Measurements from ENCODE around the gene XPOT.

DNA sequence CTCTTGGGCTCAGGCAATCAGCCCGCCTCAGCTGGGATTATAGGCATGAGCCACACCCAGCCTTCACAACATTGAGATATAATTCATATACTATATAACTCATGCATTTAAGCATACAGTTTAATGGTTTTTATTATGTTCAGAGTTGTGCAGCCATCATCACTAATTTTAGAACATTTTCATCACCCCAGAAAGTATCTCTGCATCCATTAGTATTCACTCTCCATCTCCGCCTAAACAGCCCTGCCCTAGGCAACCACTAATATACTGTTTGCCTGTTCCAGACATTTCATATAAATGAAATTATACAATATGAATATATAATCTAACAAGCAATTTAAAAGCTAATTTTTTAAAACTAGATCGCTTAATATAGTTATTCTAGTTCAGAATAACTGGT lies 82.5 kb downstream of the XPOT start:
- TF ChIP-seq, protein P1, sequence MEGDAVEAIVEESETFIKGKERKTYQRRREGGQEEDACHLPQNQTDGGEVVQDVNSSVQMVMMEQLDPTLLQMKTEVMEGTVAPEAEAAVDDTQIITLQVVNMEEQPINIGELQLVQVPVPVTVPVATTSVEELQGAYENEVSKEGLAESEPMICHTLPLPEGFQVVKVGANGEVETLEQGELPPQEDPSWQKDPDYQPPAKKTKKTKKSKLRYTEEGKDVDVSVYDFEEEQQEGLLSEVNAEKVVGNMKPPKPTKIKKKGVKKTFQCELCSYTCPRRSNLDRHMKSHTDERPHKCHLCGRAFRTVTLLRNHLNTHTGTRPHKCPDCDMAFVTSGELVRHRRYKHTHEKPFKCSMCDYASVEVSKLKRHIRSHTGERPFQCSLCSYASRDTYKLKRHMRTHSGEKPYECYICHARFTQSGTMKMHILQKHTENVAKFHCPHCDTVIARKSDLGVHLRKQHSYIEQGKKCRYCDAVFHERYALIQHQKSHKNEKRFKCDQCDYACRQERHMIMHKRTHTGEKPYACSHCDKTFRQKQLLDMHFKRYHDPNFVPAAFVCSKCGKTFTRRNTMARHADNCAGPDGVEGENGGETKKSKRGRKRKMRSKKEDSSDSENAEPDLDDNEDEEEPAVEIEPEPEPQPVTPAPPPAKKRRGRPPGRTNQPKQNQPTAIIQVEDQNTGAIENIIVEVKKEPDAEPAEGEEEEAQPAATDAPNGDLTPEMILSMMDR (IDR thresholded peaks at IDR 0.05), result no peak
- TF ChIP-seq POLR2AphosphoS5 (IDR thresholded peaks at IDR 0.05; ENCODE audit: low read depth, low read length) (no peak), TCF7L2 (IDR thresholded peaks at IDR 0.05; ENCODE audit: low read depth, low read length) (no peak), SIN3A (IDR thresholded peaks at IDR 0.05; ENCODE audit: borderline replicate concordance, insufficient read depth, low read depth, low read length) (no peak)
- TF ChIP-seq, protein P2, sequence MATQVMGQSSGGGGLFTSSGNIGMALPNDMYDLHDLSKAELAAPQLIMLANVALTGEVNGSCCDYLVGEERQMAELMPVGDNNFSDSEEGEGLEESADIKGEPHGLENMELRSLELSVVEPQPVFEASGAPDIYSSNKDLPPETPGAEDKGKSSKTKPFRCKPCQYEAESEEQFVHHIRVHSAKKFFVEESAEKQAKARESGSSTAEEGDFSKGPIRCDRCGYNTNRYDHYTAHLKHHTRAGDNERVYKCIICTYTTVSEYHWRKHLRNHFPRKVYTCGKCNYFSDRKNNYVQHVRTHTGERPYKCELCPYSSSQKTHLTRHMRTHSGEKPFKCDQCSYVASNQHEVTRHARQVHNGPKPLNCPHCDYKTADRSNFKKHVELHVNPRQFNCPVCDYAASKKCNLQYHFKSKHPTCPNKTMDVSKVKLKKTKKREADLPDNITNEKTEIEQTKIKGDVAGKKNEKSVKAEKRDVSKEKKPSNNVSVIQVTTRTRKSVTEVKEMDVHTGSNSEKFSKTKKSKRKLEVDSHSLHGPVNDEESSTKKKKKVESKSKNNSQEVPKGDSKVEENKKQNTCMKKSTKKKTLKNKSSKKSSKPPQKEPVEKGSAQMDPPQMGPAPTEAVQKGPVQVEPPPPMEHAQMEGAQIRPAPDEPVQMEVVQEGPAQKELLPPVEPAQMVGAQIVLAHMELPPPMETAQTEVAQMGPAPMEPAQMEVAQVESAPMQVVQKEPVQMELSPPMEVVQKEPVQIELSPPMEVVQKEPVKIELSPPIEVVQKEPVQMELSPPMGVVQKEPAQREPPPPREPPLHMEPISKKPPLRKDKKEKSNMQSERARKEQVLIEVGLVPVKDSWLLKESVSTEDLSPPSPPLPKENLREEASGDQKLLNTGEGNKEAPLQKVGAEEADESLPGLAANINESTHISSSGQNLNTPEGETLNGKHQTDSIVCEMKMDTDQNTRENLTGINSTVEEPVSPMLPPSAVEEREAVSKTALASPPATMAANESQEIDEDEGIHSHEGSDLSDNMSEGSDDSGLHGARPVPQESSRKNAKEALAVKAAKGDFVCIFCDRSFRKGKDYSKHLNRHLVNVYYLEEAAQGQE (IDR thresholded peaks at IDR 0.05; ENCODE audit: insufficient read depth in 1 of 2, low read depth in 2 of 2, low read length in 1 of 2), result no peak
